Activated T-cell treated with anti-CD3 and anti-CD28 coated beads, Interleukin-2, amount 50 U/mL, for 72 hours (primary cell): Measurements from ENCODE around the gene EEF1A2. TPM values are rescaled to one million over a fixed set of nuclear protein-coding genes. Genes with fewer than 3 reads are reported as not detected.

ENCODE experiments used
- ATAC-seq, 2 donors: fragments of 150-1000 bp; cut with Tn5 transposase; replicated peaks in 1 of 2; 2 replicates each; pipeline ENCODE4 v1.10.0; 2021; ENCODE audit warnings: moderate library complexity in 2 of 2, mild to moderate bottlenecking in 1 of 2
- DNase-seq, 2 donors: peaks; one replicate each; pipeline ENCODE4 v3.0.0; 2021 to 2022; ENCODE audit warnings: mixed read lengths in 1 of 2
- H3K27ac Mint-ChIP-seq: one replicate; pipeline ENCODE4 v1.8.0; 2022; ENCODE audit warnings: mild to moderate bottlenecking, moderate library complexity, mixed read lengths
- H3K27me3 Mint-ChIP-seq: one replicate; pipeline ENCODE4 v1.8.0; 2022; ENCODE audit warnings: low read depth, mixed read lengths
- H3K36me3 Mint-ChIP-seq, 2 donors: one replicate each; pipeline ENCODE4 v1.8.0; 2022; ENCODE audit warnings: mixed read lengths in 2 of 2, mild to moderate bottlenecking in 1 of 2; ENCODE audit not compliant: insufficient read depth in 2 of 2
- H3K4me1 Mint-ChIP-seq: one replicate; pipeline ENCODE4 v1.8.0; 2022; ENCODE audit warnings: low read depth, mixed read lengths
- H3K4me3 Mint-ChIP-seq, 2 donors: one replicate each; pipeline ENCODE4 v1.8.0; 2022; ENCODE audit warnings: mild to moderate bottlenecking in 2 of 2, mixed read lengths in 2 of 2, moderate library complexity in 2 of 2
- H3K9me3 Mint-ChIP-seq, 2 donors: one replicate each; pipeline ENCODE4 v1.8.0; 2022; ENCODE audit warnings: mixed read lengths in 2 of 2
- total RNA-seq, 2 donors: library from RNA; stranded (reverse); gene quantifications; one replicate each; pipeline ENCODE4 v1.2.3, GENCODE V29; 2022

Gene EEF1A2
- total RNA-seq, 2 donors from 2014 or later: 0.94 to 8.3 TPM

DNA sequence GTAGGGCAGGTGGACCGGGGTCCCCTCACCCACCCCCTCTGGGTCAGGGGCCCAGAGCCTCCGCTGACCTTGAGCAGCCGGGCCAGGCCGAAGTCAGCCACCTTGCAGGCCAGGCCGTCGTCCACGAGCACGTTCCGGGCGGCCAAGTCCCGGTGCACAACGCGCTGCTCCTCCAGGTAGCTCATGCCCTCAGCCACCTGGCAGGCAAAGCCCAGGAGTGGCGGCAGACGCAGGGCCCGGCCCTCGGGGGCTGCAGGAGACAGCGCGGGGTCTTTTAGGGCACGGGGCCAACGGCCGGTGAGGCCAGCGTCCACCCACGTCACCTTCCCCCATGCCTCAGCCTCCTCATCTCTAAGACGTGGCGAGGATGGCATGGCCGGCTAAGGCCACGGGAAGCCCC is 42.5 kb upstream of the EEF1A2 start:
- Mint-ChIP-seq H3K4me3 (no peak overlapping the region), H3K4me1 (peaks cover 11% of the 10 kb centered on the region), H3K27ac (no peak overlapping the region), H3K36me3 (no peaks in the 10 kb centered on the region), H3K9me3 (no peaks in the 10 kb centered on the region), H3K27me3 (no peaks in the 10 kb centered on the region)
- no peak for ATAC-seq
- no peak for DNase-seq

DNA sequence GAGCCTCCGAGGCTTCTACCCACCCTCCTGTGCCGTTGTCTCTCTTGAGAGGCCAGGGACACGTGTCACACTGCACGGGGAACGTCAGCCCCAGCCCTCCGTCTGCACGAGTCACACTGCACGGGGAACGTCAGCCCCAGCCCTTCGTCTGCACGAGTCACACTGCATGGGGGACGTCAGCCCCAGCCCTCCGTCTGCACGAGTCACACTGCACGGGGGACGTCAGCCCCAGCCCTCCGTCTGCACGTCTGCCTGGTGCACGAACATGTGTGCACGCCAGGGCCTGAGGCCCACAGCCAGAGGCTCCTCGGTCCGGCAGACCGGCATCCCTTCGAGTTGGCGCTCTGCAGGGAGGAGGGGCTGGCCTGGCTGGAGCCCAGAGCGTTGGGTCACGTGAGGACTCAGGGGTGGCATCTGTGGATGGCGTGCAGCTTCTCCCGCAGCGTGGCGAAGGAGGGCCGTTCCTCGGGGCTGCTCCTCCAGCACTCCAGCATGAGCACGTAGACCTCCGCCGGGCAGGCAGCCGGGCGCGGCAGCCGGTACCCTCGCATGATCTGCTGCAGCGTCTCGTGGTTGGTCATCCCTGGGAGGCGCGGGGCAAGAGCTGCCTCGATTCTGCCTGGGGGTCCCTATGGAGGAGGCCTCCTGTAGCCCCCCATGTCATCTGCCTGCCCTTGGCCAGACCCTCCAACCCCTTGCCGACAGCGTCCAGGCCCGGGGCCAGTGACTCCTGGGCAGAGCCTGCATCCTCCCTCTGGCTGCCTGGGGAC is 41.7 kb upstream of the EEF1A2 start:
- no peak for ATAC-seq
- Mint-ChIP-seq H3K4me3 (no peak overlapping the region), H3K9me3 (no peaks in the 10 kb centered on the region), H3K27me3 (no peaks in the 10 kb centered on the region), H3K27ac (no peak overlapping the region), H3K36me3 (no peaks in the 10 kb centered on the region), H3K4me1 (peaks cover 11% of the 10 kb centered on the region)
- no peak for DNase-seq

- no peak for ATAC-seq
- peaks cover 11% of the 10 kb centered on the region for H3K4me1 Mint-ChIP-seq
- no peak overlapping the region for H3K27ac Mint-ChIP-seq
Measured at GRCh38 chr20:63539441-63540370, 40.8 kb upstream of the EEF1A2 start.

GRCh38 chr20:63539092-63539430 is 40.2 kb upstream of the EEF1A2 start:
- Mint-ChIP-seq H3K4me3 (no peak overlapping the region), H3K27ac (no peak overlapping the region), H3K9me3 (no peaks in the 10 kb centered on the region), H3K4me1 (peaks cover 11% of the 10 kb centered on the region), H3K36me3 (no peaks in the 10 kb centered on the region), H3K27me3 (no peaks in the 10 kb centered on the region)
- ATAC-seq (no peak), DNase-seq (no peak)

More at GRCh38 chr20:63539441-63540370, 40.8 kb upstream of the EEF1A2 start:
- no peaks in the 10 kb centered on the region for H3K27me3 Mint-ChIP-seq
- no peak overlapping the region for H3K4me3 Mint-ChIP-seq
- DNase-seq: no peak
- no peaks in the 10 kb centered on the region for H3K36me3 Mint-ChIP-seq
- no peaks in the 10 kb centered on the region for H3K9me3 Mint-ChIP-seq

- no peaks in the 10 kb centered on the region for H3K9me3 Mint-ChIP-seq
- peaks cover 11% of the 10 kb centered on the region for H3K4me1 Mint-ChIP-seq
- H3K4me3 Mint-ChIP-seq: peak overlapping the region; percentile 68 to 82
- DNase-seq (no peak), ATAC-seq (peak; percentile 8 to 14)
- peak overlapping the region; percentile 89 for H3K27ac Mint-ChIP-seq
- H3K27me3 Mint-ChIP-seq: no peaks in the 10 kb centered on the region
- no peaks in the 10 kb centered on the region for H3K36me3 Mint-ChIP-seq
Measured at GRCh38 chr20:63538204-63539091, 39.6 kb upstream of the EEF1A2 start.

DNA sequence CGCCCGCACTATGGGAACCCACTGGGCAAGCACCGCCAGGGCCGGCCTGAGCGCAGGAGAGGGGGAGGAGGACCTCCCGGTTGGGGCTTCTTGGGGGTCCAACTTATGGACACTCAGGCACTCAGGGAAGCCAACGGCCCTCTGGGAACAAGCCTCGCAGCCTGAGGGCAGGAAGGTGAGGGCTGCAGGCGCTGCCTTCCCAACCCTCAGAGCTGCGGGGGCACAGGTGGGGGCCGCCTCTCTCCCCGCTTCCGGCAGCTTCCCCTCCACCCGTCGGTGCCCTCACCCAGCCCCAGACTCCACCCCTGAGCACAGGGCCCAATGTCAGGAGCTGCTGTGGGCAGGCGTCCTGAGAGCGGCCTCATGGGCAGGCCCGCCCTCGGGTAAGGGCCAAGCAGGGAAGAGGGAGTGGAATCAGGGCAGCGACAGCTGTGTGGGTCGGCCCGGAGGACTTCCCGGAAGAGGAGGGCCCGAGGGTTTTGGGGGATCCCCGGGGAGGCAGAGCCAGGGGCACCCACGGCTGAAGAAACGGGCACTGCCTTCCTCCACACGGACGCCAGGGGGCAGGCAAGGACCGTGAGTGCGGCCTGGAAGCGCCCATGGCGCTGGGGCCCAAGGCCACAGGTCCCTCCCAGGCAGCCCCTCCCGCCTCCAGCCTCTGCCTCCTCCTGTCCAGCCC is 38.8 kb upstream of the EEF1A2 start:
- peak overlapping the region; percentile 68 to 82 for H3K4me3 Mint-ChIP-seq
- ATAC-seq: peak; percentile 94 to 97
- peaks cover 11% of the 10 kb centered on the region for H3K4me1 Mint-ChIP-seq
- DNase-seq: peak; percentile 97 to 98
- no peaks in the 10 kb centered on the region for H3K36me3 Mint-ChIP-seq
- no peaks in the 10 kb centered on the region for H3K27me3 Mint-ChIP-seq
- H3K27ac Mint-ChIP-seq: peak overlapping the region; percentile 89
- no peaks in the 10 kb centered on the region for H3K9me3 Mint-ChIP-seq

- Mint-ChIP-seq H3K9me3 (no peaks in the 10 kb centered on the region), H3K27ac (peak within 1 kb of the TSS; percentile 89), H3K4me3 (peak within 1 kb of the TSS; percentile 68 to 82), H3K36me3 (no peaks in the 10 kb centered on the region), H3K27me3 (no peaks in the 10 kb centered on the region), H3K4me1 (peaks cover 11% of the 10 kb centered on the region)
- ATAC-seq (peak in 1 of 2 donors; percentile 2), DNase-seq (peak; percentile 33 to 44)
Measured at GRCh38 chr20:63536997-63537524, 38.2 kb upstream of the EEF1A2 start, which contains the start of gene PTK6. PTK6 (minus strand) TSS chr20:63537376; CDS start chr20:63537314, 62 bp downstream.

GRCh38 chr20:63536241-63536977 is 37.5 kb upstream of the EEF1A2 start:
- Mint-ChIP-seq H3K36me3 (no peaks in the 10 kb centered on the region), H3K4me3 (peak overlapping the region in 1 of 2 donors; percentile 82), H3K4me1 (peaks cover 11% of the 10 kb centered on the region), H3K27ac (no peak overlapping the region), H3K9me3 (no peaks in the 10 kb centered on the region), H3K27me3 (no peaks in the 10 kb centered on the region)
- no peak for ATAC-seq
- DNase-seq: no peak

GRCh38 chr20:63534831-63535651 is 36.2 kb upstream of the EEF1A2 start:
- Mint-ChIP-seq H3K27ac (no peak overlapping the region), H3K4me3 (no peak overlapping the region), H3K4me1 (peaks cover 11% of the 10 kb centered on the region), H3K9me3 (no peaks in the 10 kb centered on the region), H3K27me3 (no peaks in the 10 kb centered on the region), H3K36me3 (no peaks in the 10 kb centered on the region)
- ATAC-seq (no peak), DNase-seq (peak in 1 of 2 donors; percentile 8)

GRCh38 chr20:63534427-63534830 is 35.5 kb upstream of the EEF1A2 start:
- H3K4me3 Mint-ChIP-seq: no peak overlapping the region
- no peaks in the 10 kb centered on the region for H3K36me3 Mint-ChIP-seq
- peaks cover 11% of the 10 kb centered on the region for H3K4me1 Mint-ChIP-seq
- no peaks in the 10 kb centered on the region for H3K9me3 Mint-ChIP-seq
- DNase-seq (no peak), ATAC-seq (no peak)
- H3K27me3 Mint-ChIP-seq: no peaks in the 10 kb centered on the region
- no peak overlapping the region for H3K27ac Mint-ChIP-seq

DNA sequence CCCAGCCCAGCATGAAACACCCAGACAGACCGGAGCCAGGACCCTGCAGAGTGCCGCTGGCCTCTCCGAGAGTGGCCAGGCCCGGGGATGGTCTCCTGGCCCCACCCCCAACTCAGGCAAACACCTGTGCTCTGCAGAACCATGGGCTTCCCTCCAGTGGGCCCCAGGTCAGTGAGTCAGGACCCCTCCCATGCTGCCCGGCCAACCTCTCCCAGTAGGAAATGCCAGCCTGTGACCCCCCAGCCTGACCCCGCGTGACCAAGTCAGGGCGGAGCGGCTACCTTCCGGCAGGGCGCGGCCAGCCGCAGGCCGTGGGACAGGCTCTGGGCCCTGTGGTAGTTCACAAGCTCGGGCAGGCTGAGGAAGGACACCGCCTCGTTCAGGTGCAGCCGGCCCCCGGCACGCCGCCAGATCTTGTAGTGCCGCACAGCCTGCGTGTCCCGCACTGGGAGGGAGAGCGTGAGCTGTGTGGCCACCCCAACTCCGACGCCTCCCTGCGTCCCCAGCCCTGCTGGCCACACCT is 35.0 kb upstream of the EEF1A2 start:
- H3K4me3 Mint-ChIP-seq: no peak overlapping the region
- no peak for ATAC-seq
- H3K9me3 Mint-ChIP-seq: no peaks in the 10 kb centered on the region
- H3K27me3 Mint-ChIP-seq: no peaks in the 10 kb centered on the region
- peaks cover 11% of the 10 kb centered on the region for H3K4me1 Mint-ChIP-seq
- DNase-seq: peak in 1 of 2 donors; percentile 2
- no peaks in the 10 kb centered on the region for H3K36me3 Mint-ChIP-seq
- no peak overlapping the region for H3K27ac Mint-ChIP-seq
